Activated CD4-positive, alpha-beta T cell treated with anti-CD3 and anti-CD28 coated beads for 4 hours (primary cell): Measurements from ENCODE around the gene RPL5.
"Not testable (repeated sequence)": the region's sequence is repeated elsewhere in the genome, so short reads cannot be mapped to it uniquely, and the experiment has no call there.

Experiments used
- DNase-seq, 2 donors: peaks; one replicate each; pipeline ENCODE4 v3.0.0-alpha.2; 2020

The RPL5 gene

GRCh38 chr1:92831762-92832536 is at the start of gene RPL5:
RPL5 (plus strand) TSS chr1:92832040; CDS start chr1:92832115, 75 bp downstream.
- peak; percentile 97 for DNase-seq

- not testable (repeated sequence) for DNase-seq
Measured at GRCh38 chr1:92783550-92783949, 48.3 kb upstream of the RPL5 start.

GRCh38 chr1:92784021-92784638 is 47.7 kb upstream of the RPL5 start:
- DNase-seq, result peak; percentile 11 to 16

- DNase-seq, result peak; percentile 45 to 48
Measured at GRCh38 chr1:92784639-92785500, 47.0 kb upstream of the RPL5 start, which contains the start of gene EVI5. EVI5 (minus strand) TSS chr1:92785108; CDS start chr1:92736546, 48,562 bp downstream.

- no peak for DNase-seq
Measured at GRCh38 chr1:92786111-92786901, 45.5 kb upstream of the RPL5 start.

- no peak for DNase-seq
Measured at GRCh38 chr1:92790081-92790480, 41.8 kb upstream of the RPL5 start.

GRCh38 chr1:92790867-92791266 is 41.0 kb upstream of the RPL5 start:
- DNase-seq, result no peak

- no peak for DNase-seq
Measured at GRCh38 chr1:92791487-92792066, 40.3 kb upstream of the RPL5 start.

- DNase-seq, result no peak
Measured at GRCh38 chr1:92792340-92792782, 39.5 kb upstream of the RPL5 start.

- DNase-seq, result no peak
Measured at GRCh38 chr1:92795166-92795565, 36.7 kb upstream of the RPL5 start.

GRCh38 chr1:92797297-92797696 is 34.5 kb upstream of the RPL5 start:
- DNase-seq, result no peak

GRCh38 chr1:92797961-92798360 is 33.9 kb upstream of the RPL5 start:
- DNase-seq, result no peak

- DNase-seq, result no peak
Measured at GRCh38 chr1:92803140-92803887, 28.5 kb upstream of the RPL5 start.

- no peak for DNase-seq
Measured at GRCh38 chr1:92804721-92805201, 27.1 kb upstream of the RPL5 start.

GRCh38 chr1:92805216-92805615 is 26.6 kb upstream of the RPL5 start:
- DNase-seq, result no peak

- no peak for DNase-seq
Measured at GRCh38 chr1:92808381-92808780, 23.5 kb upstream of the RPL5 start.

- no peak for DNase-seq
Measured at GRCh38 chr1:92816732-92817131, 15.1 kb upstream of the RPL5 start.

GRCh38 chr1:92817137-92817697 is 14.6 kb upstream of the RPL5 start:
- DNase-seq, result no peak

- DNase-seq, result peak in 1 of 2 donors; percentile 23
Measured at GRCh38 chr1:92817986-92818764, 13.7 kb upstream of the RPL5 start.

- DNase-seq, result no peak
Measured at GRCh38 chr1:92820024-92820423, 11.8 kb upstream of the RPL5 start.
